Mesangial cell (primary cell): ENCODE results near the gene TIMM13. TPM values are rescaled to one million over a fixed set of nuclear protein-coding genes. Genes with fewer than 3 reads are reported as not detected.

ENCODE experiments used
- total RNA-seq: library from RNA; depleted of rRNA; stranded (reverse); fragments of >200 nt; gene quantifications from 2 replicates; pipeline ENCODE4 v1.2.3, GENCODE V29; 2015

The TIMM13 gene
- total RNA-seq = 75.7 and 95.5 TPM in 2 replicates

DNA sequence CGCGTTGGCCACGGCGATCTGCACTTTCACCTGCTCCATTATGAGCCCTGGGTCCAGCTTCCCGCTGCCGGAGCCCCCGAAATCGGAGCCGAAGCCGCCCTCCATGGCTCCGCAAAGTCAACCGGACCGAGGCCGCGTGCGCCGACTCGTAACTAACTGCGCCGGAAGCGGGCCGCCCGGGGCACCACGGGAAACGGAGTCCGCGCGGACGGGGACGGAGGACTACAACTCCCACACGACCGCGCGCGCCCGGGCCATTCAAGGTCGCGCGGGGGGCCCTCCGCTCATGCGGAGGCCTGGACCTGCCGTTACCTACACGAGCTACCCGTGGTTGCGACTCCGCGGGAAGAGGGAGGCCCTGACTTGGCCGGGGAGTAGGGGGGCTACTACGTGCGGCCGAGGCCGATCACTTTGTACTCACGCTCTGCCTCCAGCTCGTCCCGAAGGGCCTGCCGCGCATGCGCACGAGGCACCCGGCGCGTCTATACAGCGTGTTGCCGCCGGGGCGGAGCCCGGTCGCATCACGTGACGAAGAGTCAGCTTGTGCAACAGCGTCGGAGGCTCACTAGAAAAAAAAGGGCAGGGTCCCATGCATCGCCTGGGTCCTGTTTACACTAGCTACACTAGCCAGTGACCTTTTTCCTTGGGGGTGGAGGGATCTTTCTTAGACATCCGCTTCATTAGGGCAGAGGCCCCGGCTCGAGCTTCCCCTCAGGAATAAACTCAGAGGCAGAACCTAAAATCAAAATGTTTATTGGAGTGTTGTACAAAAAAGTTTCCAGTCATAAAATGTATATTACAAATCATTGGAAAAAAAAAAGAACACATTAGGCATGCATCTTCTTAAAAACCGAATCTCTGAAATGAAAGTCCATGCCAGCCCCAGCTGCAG lies at the start of gene TIMM13:
Gene TIMM13 (minus strand): TSS at position 158 of the 892 bp plus-strand sequence. CDS start 53 bp downstream, at position 105.

DNA sequence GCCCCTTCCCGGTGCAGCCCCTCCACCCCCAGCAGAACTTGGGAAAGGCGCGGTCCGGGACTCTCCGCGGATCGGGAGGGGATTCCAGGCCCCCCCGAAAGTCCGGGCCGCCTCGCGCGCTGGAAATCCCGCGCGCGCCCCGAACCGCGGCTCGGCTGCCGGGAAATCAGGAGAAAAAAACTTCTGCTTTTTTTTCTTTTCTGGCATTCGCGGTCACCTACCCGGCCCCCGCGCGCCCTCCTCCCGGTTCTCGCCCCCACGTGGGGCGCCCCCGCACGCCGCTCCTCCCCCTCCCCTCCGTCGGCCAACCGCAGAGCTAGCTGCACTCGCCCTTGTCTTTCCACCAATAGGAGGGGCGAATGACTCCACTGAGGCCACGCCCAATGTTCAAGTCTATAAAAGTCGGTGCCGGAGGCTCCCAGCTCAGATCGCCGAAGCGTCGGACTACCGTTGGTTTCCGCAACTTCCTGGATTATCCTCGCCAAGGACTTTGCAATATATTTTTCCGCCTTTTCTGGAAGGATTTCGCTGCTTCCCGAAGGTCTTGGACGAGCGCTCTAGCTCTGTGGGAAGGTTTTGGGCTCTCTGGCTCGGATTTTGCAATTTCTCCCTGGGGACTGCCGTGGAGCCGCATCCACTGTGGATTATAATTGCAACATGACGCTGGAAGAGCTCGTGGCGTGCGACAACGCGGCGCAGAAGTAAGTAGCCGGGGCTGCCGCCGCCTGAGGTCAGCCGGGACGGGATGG lies 48.5 kb upstream of the TIMM13 start, which contains the start of gene GADD45B:
Gene GADD45B (plus strand): TSS at position 426 of the 749 bp plus-strand sequence. CDS start 232 bp downstream, at position 658.

Other genes starting within 250 kb of the TIMM13 start
- 94.7 and 152 TPM in 2 replicates for gene PLEKHJ1, start 191.3 kb downstream of the TIMM13 start, total RNA-seq
- gene SF3A2, start 190.8 kb downstream of the TIMM13 start, total RNA-seq = 83.1 and 84.6 TPM in 2 replicates
- 0.16 and 1.8 TPM in 2 replicates for gene AMH, start 178.3 kb downstream of the TIMM13 start, total RNA-seq
- gene JSRP1, start 171.2 kb downstream of the TIMM13 start, total RNA-seq = 0.13 and 0.16 TPM in 2 replicates
- gene PEAK3, start 145.4 kb downstream of the TIMM13 start, total RNA-seq = not detected in 2 replicates
- gene LINGO3, start 119.4 kb downstream of the TIMM13 start, total RNA-seq = not detected in 2 replicates
- 189 and 329 TPM in 2 replicates for gene LSM7, start 99.0 kb downstream of the TIMM13 start, total RNA-seq
- gene SPPL2B, start 98.9 kb downstream of the TIMM13 start, total RNA-seq = 30.1 and 64.8 TPM in 2 replicates
- not detected in 2 replicates for gene TMPRSS9, start 67.3 kb downstream of the TIMM13 start, total RNA-seq
- gene LMNB2, start 29.4 kb upstream of the TIMM13 start, total RNA-seq = 51.6 and 184 TPM in 2 replicates
- 61.1 and 83.2 TPM in 2 replicates for gene GADD45B, start 48.5 kb upstream of the TIMM13 start, total RNA-seq